IMR-90 (cell line): ENCODE data around the gene SVBP. TPM values are rescaled to one million over a fixed set of nuclear protein-coding genes. Genes with fewer than 3 reads are reported as not detected.

ENCODE experiments used
- ATAC-seq: fragments of 200-7000 bp; cut with Tn5 transposase; 2 replicates; pipeline ENCODE4 v1.9.1; 2020; ENCODE audit warnings: low read depth, mild to moderate bottlenecking, moderate library complexity
- BruUV-seq: library from RNA; stranded (reverse); fragments of 400-500 nt; replicated peaks from 2 replicates; lab custom pipeline; 2021; lab: Mats Ljungman, UMichigan
- CTCF ChIA-PET: fragments of 300-600 bp; formaldehyde crosslinking; extraction: SDS; loops from one replicate; lab custom pipeline; 2021; ENCODE audit warnings: antibody characterized with exemption; lab: Yijun Ruan, JAX
- POLR2A ChIA-PET: fragments of 300-600 bp; sonication (Branson Sonifier 250); formaldehyde crosslinking; loops from one replicate; lab custom pipeline; 2022; ENCODE audit warnings: antibody characterized with exemption; ENCODE audit not compliant: unreplicated experiment; lab: Charles Lee
- DNase-seq: peaks from one replicate; pipeline ENCODE4 v3.0.0; 2013
- H2AFZ ChIP-seq: replicated peaks from 2 replicates; pipeline ENCODE3; 2013; ENCODE audit warnings: low read length, mild to moderate bottlenecking; ENCODE audit not compliant: poor library complexity
- H2AK5ac ChIP-seq: 2 replicates; pipeline ENCODE4 v1.6.1; 2013; ENCODE audit warnings: low read depth, low read length, inconsistent platforms
- H2AK9ac ChIP-seq: replicated peaks from 2 replicates; pipeline ENCODE3; 2013; ENCODE audit warnings: mild to moderate bottlenecking, low read depth, low read length, moderate library complexity; ENCODE audit not compliant: poor library complexity
- H2BK120ac ChIP-seq: 2 replicates; pipeline ENCODE4 v1.6.1; 2013; ENCODE audit warnings: low read depth, low read length, inconsistent platforms
- H2BK15ac ChIP-seq: 3 replicates; pipeline ENCODE4 v1.6.1; 2013; ENCODE audit warnings: low read depth, low read length, inconsistent platforms
- H2BK20ac ChIP-seq: 2 replicates; pipeline ENCODE4 v1.6.1; 2013; ENCODE audit warnings: low read depth, mild to moderate bottlenecking, inconsistent platforms, low read length, moderate library complexity
- H2BK5ac ChIP-seq: 2 replicates; pipeline ENCODE4 v1.6.1; 2013; ENCODE audit warnings: mild to moderate bottlenecking, low read depth, low read length, inconsistent platforms; ENCODE audit not compliant: poor library complexity, severe bottlenecking
- H3K14ac ChIP-seq: replicated peaks from 2 replicates; pipeline ENCODE4 v1.6.1; 2013; ENCODE audit warnings: low read depth, low read length, inconsistent platforms
- H3K18ac ChIP-seq: 2 replicates; pipeline ENCODE4 v1.6.1; 2013; ENCODE audit warnings: low read depth, low read length, control low read depth
- H3K23ac ChIP-seq: 2 replicates; pipeline ENCODE4 v1.6.1; 2013; ENCODE audit warnings: low read depth, low read length, inconsistent platforms
- H3K27ac ChIP-seq: 2 replicates; pipeline ENCODE4 v1.5.1; 2013; ENCODE audit warnings: mild to moderate bottlenecking, control low read depth, low read length; ENCODE audit not compliant: insufficient read depth
- H3K27me3 ChIP-seq: 2 replicates; pipeline ENCODE4 v1.6.1; 2013; ENCODE audit warnings: low read length; ENCODE audit not compliant: control insufficient read depth, insufficient read depth
- H3K36me3 ChIP-seq: 2 replicates; pipeline ENCODE4 v1.6.1; 2013; ENCODE audit warnings: low read length, mixed read lengths; ENCODE audit not compliant: control insufficient read depth, insufficient read depth
- H3K4ac ChIP-seq: 2 replicates; pipeline ENCODE4 v1.6.1; 2013; ENCODE audit warnings: low read depth, low read length, inconsistent platforms
- H3K4me1 ChIP-seq: 2 replicates; pipeline ENCODE4 v1.6.1; 2013; ENCODE audit warnings: low read length, mixed read lengths; ENCODE audit not compliant: control insufficient read depth, insufficient read depth
- H3K4me2 ChIP-seq: 2 replicates; pipeline ENCODE4 v1.6.1; 2013; ENCODE audit warnings: low read depth, mild to moderate bottlenecking, control low read depth, low read length, moderate library complexity
- H3K4me3 ChIP-seq: 2 replicates; pipeline ENCODE4 v1.5.1; 2013; ENCODE audit warnings: low read depth, mild to moderate bottlenecking, control low read depth, low read length, moderate library complexity; ENCODE audit not compliant: insufficient read depth
- H3K56ac ChIP-seq: 2 replicates; pipeline ENCODE4 v1.6.1; 2013; ENCODE audit warnings: low read length, inconsistent platforms; ENCODE audit not compliant: insufficient read depth; ENCODE audit errors: extremely low read depth
- H3K79me1 ChIP-seq, 2 experiments: 2 replicates each; pipeline ENCODE4 v1.6.1; 2013; ENCODE audit warnings: low read length in 2 of 2, inconsistent platforms in 1 of 2, low read depth in 1 of 2
- H3K9ac ChIP-seq: 2 replicates; pipeline ENCODE4 v1.6.1; 2013; ENCODE audit warnings: low read depth, low read length, control low read depth
- H3K9me1 ChIP-seq: 2 replicates; pipeline ENCODE4 v1.6.1; 2013; ENCODE audit warnings: low read length, inconsistent platforms; ENCODE audit not compliant: insufficient read depth
- H3K9me3 ChIP-seq: 2 replicates; pipeline ENCODE4 v1.6.1; 2013; ENCODE audit warnings: low read length; ENCODE audit not compliant: control insufficient read depth, insufficient read depth
- H4K20me1 ChIP-seq: 2 replicates; pipeline ENCODE4 v1.6.1; 2013; ENCODE audit warnings: low read length, inconsistent platforms; ENCODE audit not compliant: insufficient read depth
- H4K5ac ChIP-seq: 2 replicates; pipeline ENCODE4 v1.6.1; 2013; ENCODE audit warnings: mild to moderate bottlenecking, low read depth, low read length, control low read depth
- H4K8ac ChIP-seq, 2 experiments: 2 replicates each; pipeline ENCODE4 v1.6.1; 2013; ENCODE audit warnings: low read depth in 2 of 2, low read length in 2 of 2, control low read depth in 1 of 2, inconsistent platforms in 1 of 2
- H4K91ac ChIP-seq: 2 replicates; pipeline ENCODE4 v1.6.1; 2013; ENCODE audit warnings: low read depth, low read length, inconsistent platforms; ENCODE audit not compliant: insufficient read depth
- CEBPB ChIP-seq: IDR thresholded peaks from 2 replicates; pipeline ENCODE4 v1.6.1; 2012; ENCODE audit warnings: low read depth, low read length, improper control_type of control experiment
- CHD1 ChIP-seq: IDR thresholded peaks from 2 replicates; pipeline ENCODE4 v1.6.1; 2012; ENCODE audit warnings: low read depth, low read length, improper control_type of control experiment
- MAFK ChIP-seq: IDR thresholded peaks from 2 replicates; pipeline ENCODE4 v1.6.1; 2012; ENCODE audit warnings: low read depth, low read length, improper control_type of control experiment
- MAZ ChIP-seq: IDR thresholded peaks from 2 replicates; pipeline ENCODE4 v1.6.1; 2012; ENCODE audit warnings: low read depth, mild to moderate bottlenecking, low read length, improper control_type of control experiment, moderate library complexity, borderline replicate concordance
- MXI1 ChIP-seq: IDR thresholded peaks from 2 replicates; pipeline ENCODE4 v1.6.1; 2012; ENCODE audit warnings: low read depth, mild to moderate bottlenecking, low read length, moderate library complexity, borderline replicate concordance
- POLR2A ChIP-seq: IDR thresholded peaks from 2 replicates; pipeline ENCODE4 v1.6.1; 2012; ENCODE audit warnings: mild to moderate bottlenecking, low read depth, low read length
- RAD21 ChIP-seq: IDR thresholded peaks from 2 replicates; pipeline ENCODE4 v1.6.1; 2012; ENCODE audit warnings: low read length, improper control_type of control experiment
- RFX5 ChIP-seq: IDR thresholded peaks from 2 replicates; pipeline ENCODE4 v1.8.0; 2012; ENCODE audit warnings: low read depth, mild to moderate bottlenecking, low read length, moderate library complexity
- SMC3 ChIP-seq: fragments of 150-350 bp; IDR thresholded peaks from 2 replicates; pipeline ENCODE4 v1.6.1; 2016; ENCODE audit warnings: low read depth, mild to moderate bottlenecking, antibody characterized with exemption, low read length, moderate library complexity
- WGBS, 2 experiments: methylation state at CpG; one replicate each; pipeline versions ENCODE4 v1.1.5 to v1.1.7; 2013; ENCODE audit warnings: missing lambda C conversion rate in 2 of 2; ENCODE audit not compliant: insufficient read length in 1 of 2; ENCODE audit errors: extremely low coverage in 2 of 2; 5-methylcytosine and 5-hydroxymethylcytosine counted together
- dilution Hi-C: fragments of 300-500 bp; cut with HindIII; formaldehyde crosslinking; loops from one replicate; pipeline ENCODE4 v1.14.3; 2018; ENCODE audit warnings: low sequenced_read_pairs; ENCODE audit not compliant: unreplicated experiment
- in situ Hi-C: fragments of 300-500 bp; cut with MboI; formaldehyde crosslinking; loops from 3 replicates; pipeline ENCODE4 v1.14.3; 2019; ENCODE audit warnings: low sequenced_read_pairs, inconsistent platforms, mixed read lengths
- intact Hi-C: fragments of 100-400 bp; cut with micrococcal nuclease; formaldehyde crosslinking; loops from 2 replicates; pipeline ENCODE4 v1.10.0; 2022
- polyA plus RNA-seq, 3 experiments: library from polyadenylated mRNA; depleted of rRNA; stranded (reverse); fragments of >200 nt; gene quantifications; 2 replicates each; pipeline ENCODE4 v1.2.3, GENCODE V29; 2012; ENCODE audit warnings: low replicate concordance in 1 of 3
- total RNA-seq: library from RNA; depleted of rRNA; stranded (reverse); fragments of >200 nt; gene quantifications from 2 replicates; pipeline ENCODE4 v1.2.3, GENCODE V29; 2012

The SVBP gene
- total and polyA plus RNA-seq, 2 of the 4 experiments (the other 2 are of a cell fraction), result 9.7 to 11.5 TPM

DNA sequence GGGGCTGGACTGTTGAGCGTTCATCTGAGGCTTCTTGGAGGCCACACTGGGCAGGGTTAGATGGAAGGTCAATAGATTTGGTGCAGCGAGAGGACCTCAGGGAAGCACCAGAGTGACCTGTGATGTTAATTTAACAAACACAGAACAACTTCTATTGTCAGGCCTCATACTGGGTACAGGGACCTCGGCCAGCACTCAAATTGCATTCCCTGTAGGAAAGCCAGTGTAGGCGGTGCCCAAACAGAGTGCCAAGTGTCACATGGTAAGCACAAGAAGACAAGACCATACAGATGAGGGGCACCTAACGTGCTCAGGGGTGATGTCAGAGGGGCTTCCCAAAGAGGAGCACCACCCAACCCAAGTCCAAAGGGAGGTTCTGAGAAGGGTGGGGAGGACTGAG is 31.1 kb downstream of the SVBP start:
- Histone ChIP-seq H3K9me3 (no peaks in the 10 kb centered on the region), H3K18ac (no peak overlapping the region), H4K5ac (no peak overlapping the region), H3K9ac (no peak overlapping the region), H3K79me1 (no peaks in the 10 kb centered on the region; a peak in 1 of 4 replicates), H3K23ac (no peak overlapping the region), H3K56ac (no peak overlapping the region), H4K20me1 (no peaks in the 10 kb centered on the region; the same call in 1 of the 2 replicates), H3K9me1 (peaks cover 5% of the 10 kb centered on the region; the same call in 1 of the 2 replicates), H2BK20ac (no peak overlapping the region), H2AFZ (no peak overlapping the region), H2AK9ac (no peak overlapping the region), H2BK15ac (no peak overlapping the region), H3K4me3 (no peak overlapping the region), H4K91ac (no peak overlapping the region), H3K36me3 (peaks cover 1% of the 10 kb centered on the region), H3K4me2 (no peak overlapping the region), H3K27me3 (no peaks in the 10 kb centered on the region), H4K8ac (no peak overlapping the region), H3K4me1 (peaks cover 3% of the 10 kb centered on the region; the same call in 1 of the 2 replicates), H3K14ac (no peak overlapping the region), H3K27ac (no peak overlapping the region), H3K4ac (no peak overlapping the region), H2AK5ac (no peak overlapping the region), H2BK120ac (no peak overlapping the region), H2BK5ac (no peak overlapping the region)
- DNase-seq (no peak), ATAC-seq (no peak)
- TF ChIP-seq MAFK, result no peak
- TF ChIP-seq MAZ, result no peak
- TF ChIP-seq SMC3, result no peak
- TF ChIP-seq RFX5, result no peak
- TF ChIP-seq POLR2A, result no peak
- no peak for TF ChIP-seq CHD1
- TF ChIP-seq RAD21, result no peak
- no peak for TF ChIP-seq CEBPB
- TF ChIP-seq MXI1, result no peak
- in situ Hi-C loops (loop anchor here (10.0 kb wide), 1 partner anchor 129 kb away; no protein-coding TSS in a partner anchor), intact Hi-C loops (no loop called here), dilution Hi-C loops (no loop called here)
- CTCF ChIA-PET, result no interaction called here
- no TSS peak for BruUV-seq
- POLR2A ChIA-PET, result no interaction called here
- 100% methylated on average over 1 of the region's 5 CpGs; no CpG with 5 or more reads in 1 of the 2 experiments for WGBS, 2 experiments
